Right atrium auricular region (tissue), 2 donors: ENCODE results near the gene PRR15L. TPM values are rescaled to one million over a fixed set of nuclear protein-coding genes. Genes with fewer than 3 reads are reported as not detected.

Source experiments
- DNase-seq: peaks from one replicate; pipeline ENCODE4 v3.0.0-alpha.2; 2019; ENCODE audit warnings: low spot score
- H3K27ac ChIP-seq, 2 donors: fragments of 200-600 bp; sonication (generic); 1 replicate in 1 of 2; 2 replicates in 1 of 2; pipeline ENCODE4 v1.5.1; 2016 to 2019
- H3K27me3 ChIP-seq, 2 donors: fragments of 200-600 bp; sonication (generic); one replicate each; pipeline versions ENCODE4 v1.5.1 to v1.6.0; 2017 to 2019
- H3K36me3 ChIP-seq: fragments of 200-600 bp; sonication (generic); one replicate; pipeline ENCODE4 v1.5.1; 2016
- H3K4me1 ChIP-seq, 2 donors: fragments of 200-600 bp; sonication (generic); one replicate each; pipeline versions ENCODE4 v1.5.1 to v1.6.0; 2017 to 2019
- H3K4me3 ChIP-seq, 2 donors: fragments of 200-600 bp; sonication (generic); 1 replicate in 1 of 2; 2 replicates in 1 of 2; pipeline ENCODE4 v1.5.1; 2017 to 2019; ENCODE audit warnings: mild to moderate bottlenecking in 1 of 2, moderate library complexity in 1 of 2
- H3K9me3 ChIP-seq, 2 donors: fragments of 200-600 bp; sonication (generic); one replicate each; pipeline ENCODE4 v1.5.1; 2019
- CTCF ChIP-seq, 2 donors: fragments of 200-600 bp; sonication (generic); IDR thresholded peaks; one replicate each; pipeline ENCODE4 v1.5.1; 2019; ENCODE audit warnings: antibody characterized with exemption in 2 of 2
- total RNA-seq, 2 donors: library from RNA; depleted of rRNA; stranded (reverse); fragments of >200 nt; gene quantifications; one replicate each; pipeline ENCODE4 v1.1.0, GENCODE V29; 2016

Gene PRR15L
- total RNA-seq, 2 donors from 2014 or later = 1.2 to 6.5 TPM

GRCh38 chr17:47945080-47945479 is 12.6 kb downstream of the PRR15L start:
- peak overlapping the region; percentile 32 to 65 for H3K27ac ChIP-seq
- H3K9me3 ChIP-seq = no peaks in the 10 kb centered on the region
- no peak for DNase-seq
- peaks cover 36% of the 10 kb centered on the region for H3K36me3 ChIP-seq
- peaks cover 0 to 54% of the 10 kb centered on the region in 2 donors for H3K4me1 ChIP-seq
- no peak overlapping the region for H3K4me3 ChIP-seq
- H3K27me3 ChIP-seq = no peaks in the 10 kb centered on the region
- TF ChIP-seq CTCF (IDR thresholded peaks at IDR 0.05) = no peak

- Histone ChIP-seq H3K9me3 (no peaks in the 10 kb centered on the region), H3K4me3 (peak overlapping the region in 1 of 2 donors; percentile 84), H3K27ac (peak overlapping the region in 1 of 2 donors; percentile 81), H3K4me1 (peaks cover 0 to 41% of the 10 kb centered on the region in 2 donors), H3K36me3 (peaks cover 28% of the 10 kb centered on the region), H3K27me3 (no peaks in the 10 kb centered on the region)
- TF ChIP-seq CTCF (IDR thresholded peaks at IDR 0.05) = no peak
- DNase-seq = no peak
Observed at GRCh38 chr17:47942568-47942967, 15.1 kb downstream of the PRR15L start.

- TF ChIP-seq CTCF (IDR thresholded peaks at IDR 0.05) = no peak
- DNase-seq = no peak
- H3K27me3 ChIP-seq = no peaks in the 10 kb centered on the region
- peaks cover 0 to 40% of the 10 kb centered on the region in 2 donors for H3K4me1 ChIP-seq
- H3K27ac ChIP-seq = peak overlapping the region; percentile 81 to 84
- H3K4me3 ChIP-seq = peak overlapping the region; percentile 84 to 86
- H3K36me3 ChIP-seq = peaks cover 28% of the 10 kb centered on the region
- H3K9me3 ChIP-seq = no peaks in the 10 kb centered on the region
Observed at GRCh38 chr17:47942096-47942510, 15.6 kb downstream of the PRR15L start.

GRCh38 chr17:47941246-47942095 is 16.2 kb downstream of the PRR15L start, which contains the start of gene PNPO:
TSS of gene PNPO (plus strand) at chr17:47941571. CDS start at chr17:47941676, 105 bp downstream.
- H3K4me1 ChIP-seq = peaks cover 0 to 34% of the 10 kb centered on the region in 2 donors

GRCh38 chr17:47937941-47938340 is 19.7 kb downstream of the PRR15L start:
- H3K27ac ChIP-seq = no peak overlapping the region
- TF ChIP-seq CTCF (IDR thresholded peaks at IDR 0.05) = no peak

More at GRCh38 chr17:47941246-47942095, 16.2 kb downstream of the PRR15L start, which contains the start of gene PNPO:
- no peaks in the 10 kb centered on the region for H3K27me3 ChIP-seq
- peaks cover 28% of the 10 kb centered on the region for H3K36me3 ChIP-seq
- peak in 1 of 2 donors; percentile 20 for TF ChIP-seq CTCF (IDR thresholded peaks at IDR 0.05)
- H3K27ac ChIP-seq = peak within 1 kb of the TSS; percentile 81 to 84
- H3K9me3 ChIP-seq = no peaks in the 10 kb centered on the region
- peak within 1 kb of the TSS; percentile 84 to 86 for H3K4me3 ChIP-seq
- DNase-seq = peak; percentile 98

More at GRCh38 chr17:47937941-47938340, 19.7 kb downstream of the PRR15L start:
- Histone ChIP-seq H3K27me3 (no peaks in the 10 kb centered on the region), H3K9me3 (no peaks in the 10 kb centered on the region), H3K4me1 (peaks cover 0 to 24% of the 10 kb centered on the region in 2 donors), H3K4me3 (no peak overlapping the region), H3K36me3 (no peaks in the 10 kb centered on the region)
- DNase-seq = no peak
